ENCODE measurements around the gene PRKCI. TPM values are rescaled to one million over a fixed set of nuclear protein-coding genes. Genes with fewer than 3 reads are reported as not detected.
A peak's percentile ranks its signal among the peaks of the same experiment; 100 is the strongest.

The PRKCI gene
- total RNA-seq, 1 donor from 2014 or later = 58.7 TPM

DNA sequence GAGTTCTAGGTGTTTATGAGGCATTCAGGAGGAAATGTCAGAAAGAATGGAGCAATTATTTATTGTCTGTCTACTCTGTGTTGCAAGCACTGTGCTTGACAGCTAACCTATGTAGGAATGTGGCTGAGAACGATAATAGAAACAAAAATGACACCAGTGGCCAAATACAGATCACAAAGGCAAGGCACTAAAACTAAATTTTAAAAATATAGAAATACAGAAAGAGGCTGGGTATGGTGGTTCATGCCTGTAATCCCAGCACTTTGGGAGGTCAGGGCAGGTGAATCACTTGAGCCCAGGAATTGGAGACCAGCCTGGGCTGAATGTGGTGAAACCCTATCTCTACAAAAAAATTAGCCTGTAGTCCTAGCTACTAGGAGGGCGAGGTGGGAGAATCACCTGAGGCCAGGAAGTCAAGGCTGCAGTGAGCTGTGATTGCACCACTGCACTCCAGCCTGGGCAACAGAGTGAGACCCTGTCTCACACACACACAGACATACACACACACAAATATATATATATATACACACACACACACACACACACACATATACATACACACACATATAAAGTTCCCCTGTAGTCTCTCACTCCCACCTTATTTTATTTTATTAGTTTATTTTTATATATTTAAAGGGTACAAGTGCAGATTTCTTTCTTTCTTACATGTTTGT is 6.0 kb downstream of the PRKCI start:
- no peak for TF ChIP-seq CTCF (IDR thresholded peaks at IDR 0.05; ENCODE audit: insufficient read depth, low read length, severe bottlenecking)
- FAIRE-seq (no peak), DNase-seq (ENCODE audit: low read depth) (peak; percentile 72)
- Histone ChIP-seq H3K27me3 (ENCODE audit: control insufficient read depth, insufficient read depth, low read length) (no peaks in the 10 kb centered on the region), H3K4me3 (ENCODE audit: low read depth, low read length) (no peak overlapping the region), H3K36me3 (ENCODE audit: control insufficient read depth, insufficient read depth, low read length) (no peaks in the 10 kb centered on the region)

DNA sequence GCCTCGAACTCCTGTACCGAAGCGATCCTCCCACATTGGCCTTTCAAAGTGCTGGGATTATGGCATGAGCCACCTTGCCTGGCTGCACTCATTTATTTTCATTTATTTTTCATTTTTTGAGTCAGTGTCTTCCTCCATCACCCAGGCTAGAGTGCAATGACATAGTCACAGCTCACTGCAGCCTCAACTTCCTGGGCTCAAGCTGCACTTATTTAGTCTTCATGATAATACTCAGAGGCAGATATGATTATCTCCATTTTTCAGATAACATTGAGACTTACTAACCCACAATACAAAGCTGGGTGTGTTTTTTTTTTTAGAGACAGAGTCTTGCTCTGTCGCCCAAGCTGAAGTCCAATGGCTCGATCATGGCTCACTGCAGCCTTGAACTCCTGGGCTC is 10.0 kb downstream of the PRKCI start:
- no peak for DNase-seq (ENCODE audit: low read depth)
- no peak for FAIRE-seq
- TF ChIP-seq CTCF (IDR thresholded peaks at IDR 0.05; ENCODE audit: insufficient read depth, low read length, severe bottlenecking) = no peak

GRCh38 chr3:170233530-170233929 is 11.3 kb downstream of the PRKCI start:
- DNase-seq (ENCODE audit: low read depth) (peak; percentile 63), FAIRE-seq (no peak)
- TF ChIP-seq CTCF (IDR thresholded peaks at IDR 0.05; ENCODE audit: insufficient read depth, low read length, severe bottlenecking) = no peak
- H3K4me3 ChIP-seq (ENCODE audit: low read depth, low read length) = no peak overlapping the region
- H3K27me3 ChIP-seq (ENCODE audit: control insufficient read depth, insufficient read depth, low read length) = no peaks in the 10 kb centered on the region
- H3K36me3 ChIP-seq (ENCODE audit: control insufficient read depth, insufficient read depth, low read length) = no peaks in the 10 kb centered on the region

More for the DNA sequence above, 10.0 kb downstream of the PRKCI start:
- Histone ChIP-seq H3K36me3 (ENCODE audit: control insufficient read depth, insufficient read depth, low read length) (no peaks in the 10 kb centered on the region), H3K4me3 (ENCODE audit: low read depth, low read length) (no peak overlapping the region), H3K27me3 (ENCODE audit: control insufficient read depth, insufficient read depth, low read length) (no peaks in the 10 kb centered on the region)

- FAIRE-seq (no peak), DNase-seq (ENCODE audit: low read depth) (no peak)
- no peak for TF ChIP-seq CTCF (IDR thresholded peaks at IDR 0.05; ENCODE audit: insufficient read depth, low read length, severe bottlenecking)
- H3K4me3 ChIP-seq (ENCODE audit: low read depth, low read length) = no peak overlapping the region
- H3K27me3 ChIP-seq (ENCODE audit: control insufficient read depth, insufficient read depth, low read length) = no peaks in the 10 kb centered on the region
- peaks cover 2% of the 10 kb centered on the region for H3K36me3 ChIP-seq (ENCODE audit: control insufficient read depth, insufficient read depth, low read length)
Measured at GRCh38 chr3:170240142-170240541, 17.9 kb downstream of the PRKCI start.

DNA sequence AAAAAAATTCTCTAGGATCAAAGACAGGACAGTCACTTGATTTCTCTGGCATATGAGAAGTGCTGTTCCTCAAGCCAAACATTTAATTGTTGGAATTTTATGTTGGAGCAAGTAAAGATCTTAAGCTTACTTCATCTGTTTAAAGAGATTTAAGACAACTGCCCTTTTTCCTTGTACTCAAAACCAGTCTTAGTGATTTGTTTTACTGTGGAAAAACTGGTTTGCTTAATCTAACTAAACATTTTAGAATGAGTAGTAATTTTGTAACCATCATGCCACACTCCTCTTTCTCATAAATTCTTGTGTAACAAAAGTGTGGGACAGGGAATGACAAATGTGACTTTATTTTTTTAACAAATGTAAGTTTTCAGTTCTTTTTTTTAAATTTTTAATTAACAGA is 18.4 kb downstream of the PRKCI start:
- TF ChIP-seq CTCF (IDR thresholded peaks at IDR 0.05; ENCODE audit: insufficient read depth, low read length, severe bottlenecking) = no peak
- DNase-seq (ENCODE audit: low read depth) = no peak
- Histone ChIP-seq H3K36me3 (ENCODE audit: control insufficient read depth, insufficient read depth, low read length) (peaks cover 2% of the 10 kb centered on the region), H3K27me3 (ENCODE audit: control insufficient read depth, insufficient read depth, low read length) (no peaks in the 10 kb centered on the region), H3K4me3 (ENCODE audit: low read depth, low read length) (no peak overlapping the region)
- no peak for FAIRE-seq

GRCh38 chr3:170244576-170244975 is 22.4 kb downstream of the PRKCI start:
- Histone ChIP-seq H3K4me3 (ENCODE audit: low read depth, low read length) (no peak overlapping the region), H3K36me3 (ENCODE audit: control insufficient read depth, insufficient read depth, low read length) (peaks cover 2% of the 10 kb centered on the region), H3K27me3 (ENCODE audit: control insufficient read depth, insufficient read depth, low read length) (no peaks in the 10 kb centered on the region)
- TF ChIP-seq CTCF (IDR thresholded peaks at IDR 0.05; ENCODE audit: insufficient read depth, low read length, severe bottlenecking) = no peak
- no peak for FAIRE-seq
- peak; percentile 80 for DNase-seq (ENCODE audit: low read depth)
